Nephron (organoid): ENCODE measurements around the gene WNT9B.

Source experiments
- H3K27ac Mint-ChIP-seq, 3 experiments: 2 replicates each; pipeline ENCODE4 v1.8.0; 2020; ENCODE audit warnings: mixed read lengths in 3 of 3, mild to moderate bottlenecking in 2 of 3, moderate library complexity in 1 of 3
- H3K27me3 Mint-ChIP-seq: 2 replicates; pipeline ENCODE4 v1.8.0; 2021; ENCODE audit warnings: low read depth, mild to moderate bottlenecking, moderate library complexity, mixed read lengths
- H3K36me3 Mint-ChIP-seq: 2 replicates; pipeline ENCODE4 v1.8.0; 2020; ENCODE audit warnings: low read depth, mixed read lengths
- H3K4me1 Mint-ChIP-seq: 2 replicates; pipeline ENCODE4 v1.8.0; 2020; ENCODE audit warnings: mixed read lengths
- H3K4me3 Mint-ChIP-seq, 3 experiments: 2 replicates each; pipeline ENCODE4 v1.8.0; 2020; ENCODE audit warnings: mild to moderate bottlenecking in 3 of 3, mixed read lengths in 3 of 3, moderate library complexity in 2 of 3
- H3K9me3 Mint-ChIP-seq: 2 replicates; pipeline ENCODE4 v1.8.0; 2020; ENCODE audit warnings: mixed read lengths
- CTCF ChIP-seq, 3 experiments: fragments of 200-600 bp; sonication (generic); IDR thresholded peaks; one replicate each; pipeline ENCODE4 v1.5.0; 2021; ENCODE audit warnings: antibody characterized with exemption in 3 of 3; ENCODE audit not compliant: unreplicated experiment in 3 of 3

WNT9B gene

GRCh38 chr17:46922804-46923635 is 71.6 kb downstream of the WNT9B start, which contains the start of gene GOSR2:
GOSR2 (plus strand) TSS chr17:46923160; CDS start chr17:46923193, 33 bp downstream.
- no peak for TF ChIP-seq CTCF (IDR thresholded peaks at IDR 0.05; ENCODE audit: unreplicated experiment in 3 of 3)
- Mint-ChIP-seq H3K27me3 (no peaks in the 10 kb centered on the region), H3K9me3 (no peaks in the 10 kb centered on the region), H3K4me1 (peaks cover 32% of the 10 kb centered on the region), H3K4me3 (peak within 1 kb of the TSS; percentile 86 to 93 (median 92)), H3K36me3 (no peaks in the 10 kb centered on the region), H3K27ac (peak within 1 kb of the TSS; percentile 100)

GRCh38 chr17:46925185-46925868 is 73.9 kb downstream of the WNT9B start:
- H3K27ac Mint-ChIP-seq, result peak overlapping the region in 1 of 3 experiments; percentile 41
- no peaks in the 10 kb centered on the region for H3K36me3 Mint-ChIP-seq
- TF ChIP-seq CTCF (IDR thresholded peaks at IDR 0.05; ENCODE audit: unreplicated experiment in 3 of 3), result no peak
- peaks cover 37% of the 10 kb centered on the region for H3K4me1 Mint-ChIP-seq
- no peaks in the 10 kb centered on the region for H3K27me3 Mint-ChIP-seq
- peak overlapping the region; percentile 86 to 93 (median 92) for H3K4me3 Mint-ChIP-seq
- H3K9me3 Mint-ChIP-seq, result no peaks in the 10 kb centered on the region

- H3K4me3 Mint-ChIP-seq, result peak overlapping the region in 1 of 3 experiments; percentile 1
- H3K9me3 Mint-ChIP-seq, result no peaks in the 10 kb centered on the region
- no peak for TF ChIP-seq CTCF (IDR thresholded peaks at IDR 0.05; ENCODE audit: unreplicated experiment in 3 of 3)
- H3K4me1 Mint-ChIP-seq, result peaks cover 30% of the 10 kb centered on the region
- peaks cover 28% of the 10 kb centered on the region for H3K36me3 Mint-ChIP-seq
- peak overlapping the region in 2 of 3 experiments; percentile 2 to 68 for H3K27ac Mint-ChIP-seq
- H3K27me3 Mint-ChIP-seq, result no peaks in the 10 kb centered on the region
Measured at GRCh38 chr17:46928467-46929261, 77.3 kb downstream of the WNT9B start.

- no peak for TF ChIP-seq CTCF (IDR thresholded peaks at IDR 0.05; ENCODE audit: unreplicated experiment in 3 of 3)
- Mint-ChIP-seq H3K27ac (peak overlapping the region in 2 of 3 experiments; percentile 2 to 68), H3K4me3 (no peak overlapping the region), H3K4me1 (peaks cover 22% of the 10 kb centered on the region), H3K27me3 (no peaks in the 10 kb centered on the region), H3K9me3 (no peaks in the 10 kb centered on the region), H3K36me3 (peaks cover 35% of the 10 kb centered on the region)
Measured at GRCh38 chr17:46929413-46929812, 78.0 kb downstream of the WNT9B start.

- TF ChIP-seq CTCF (IDR thresholded peaks at IDR 0.05; ENCODE audit: unreplicated experiment in 3 of 3), result no peak
Measured at GRCh38 chr17:46930051-46930450, 78.7 kb downstream of the WNT9B start.

More at GRCh38 chr17:46930051-46930450, 78.7 kb downstream of the WNT9B start:
- Mint-ChIP-seq H3K36me3 (peaks cover 38% of the 10 kb centered on the region), H3K4me3 (no peak overlapping the region), H3K9me3 (no peaks in the 10 kb centered on the region), H3K4me1 (peaks cover 18% of the 10 kb centered on the region), H3K27ac (peak overlapping the region in 2 of 3 experiments; percentile 68), H3K27me3 (no peaks in the 10 kb centered on the region)
